HG03103 (cell line): ENCODE measurements around the gene ROPN1.
A peak's percentile ranks its signal among the peaks of the same experiment; 100 is the strongest.
"Not testable (repeated sequence)": the region's sequence is repeated elsewhere in the genome, so short reads cannot be mapped to it uniquely, and the experiment has no call there.

Source experiments
- ATAC-seq: cut with Tn5 transposase; IDR thresholded peaks from one replicate; pipeline ENCODE4 v1.9.1; 2021; ENCODE audit warnings: low read depth; ENCODE audit not compliant: unreplicated experiment

The ROPN1 gene

GRCh38 chr3:123991730-123992588 lies at the start of gene ROPN1:
Gene ROPN1 (minus strand): TSS chr3:123992124. CDS start chr3:123980481, 11,643 bp downstream.
- not testable (repeated sequence) for ATAC-seq

- no peak for ATAC-seq
Observed at GRCh38 chr3:124041553-124041952, 49.6 kb upstream of the ROPN1 start.

GRCh38 chr3:124037326-124037725 lies 45.4 kb upstream of the ROPN1 start:
- ATAC-seq: no peak

GRCh38 chr3:124036214-124036613 lies 44.3 kb upstream of the ROPN1 start:
- ATAC-seq: not testable (repeated sequence)

- no peak for ATAC-seq
Observed at GRCh38 chr3:124035463-124036121, 43.7 kb upstream of the ROPN1 start.

GRCh38 chr3:124034844-124035152 lies 42.9 kb upstream of the ROPN1 start:
- no peak for ATAC-seq

GRCh38 chr3:124034016-124034843 lies 42.3 kb upstream of the ROPN1 start:
- ATAC-seq: no peak

GRCh38 chr3:124033360-124034015 lies 41.6 kb upstream of the ROPN1 start, which contains the start of gene KALRN:
Gene KALRN (plus strand): TSS chr3:124033369.
- ATAC-seq: no peak

- peak; percentile 80 for ATAC-seq
Observed at GRCh38 chr3:124032881-124033359, 41.0 kb upstream of the ROPN1 start.

- no peak for ATAC-seq
Observed at GRCh38 chr3:124032311-124032880, 40.5 kb upstream of the ROPN1 start.

- no peak for ATAC-seq
Observed at GRCh38 chr3:124026516-124026915, 34.6 kb upstream of the ROPN1 start.

- not testable (repeated sequence) for ATAC-seq
Observed at GRCh38 chr3:124023531-124023930, 31.6 kb upstream of the ROPN1 start.

GRCh38 chr3:124019291-124019690 lies 27.4 kb upstream of the ROPN1 start:
- ATAC-seq: no peak

- ATAC-seq: not testable (repeated sequence)
Observed at GRCh38 chr3:124017502-124017901, 25.6 kb upstream of the ROPN1 start.

- not testable (repeated sequence) for ATAC-seq
Observed at GRCh38 chr3:124016483-124016882, 24.6 kb upstream of the ROPN1 start.

- no peak for ATAC-seq
Observed at GRCh38 chr3:124014366-124014942, 22.5 kb upstream of the ROPN1 start.

- not testable (repeated sequence) for ATAC-seq
Observed at GRCh38 chr3:124008321-124008720, 16.4 kb upstream of the ROPN1 start.

- ATAC-seq: no peak
Observed at GRCh38 chr3:124007186-124007585, 15.3 kb upstream of the ROPN1 start.

GRCh38 chr3:124002405-124003079 lies 10.6 kb upstream of the ROPN1 start:
- ATAC-seq: not testable (repeated sequence)
